GM12878 (cell line): ENCODE results near the gene PPP1R10. TPM values are rescaled to one million over a fixed set of nuclear protein-coding genes. Genes with fewer than 3 reads are reported as not detected.

Source experiments
- ATAC-seq: fragments of 200-7000 bp; cut with Tn5 transposase; 3 replicates; pipeline ENCODE4 v1.9.1; 2020; ENCODE audit warnings: mild to moderate bottlenecking, moderate library complexity
- BruUV-seq: library from RNA; stranded (reverse); fragments of 400-500 nt; replicated peaks from 2 replicates; lab custom pipeline; 2021; lab: Mats Ljungman, UMichigan
- CTCF ChIA-PET: fragments of 300-600 bp; sonication (Branson Sonifier 250); formaldehyde crosslinking; extraction: SDS; loops from one replicate; lab custom pipeline; 2021; ENCODE audit warnings: inconsistent platforms; lab: Yijun Ruan, JAX
- POLR2A ChIA-PET: fragments of 350-600 bp; formaldehyde crosslinking; extraction: SDS; loops from one replicate; lab custom pipeline; 2021; ENCODE audit warnings: inconsistent platforms; lab: Charles Lee
- RAD21 ChIA-PET: fragments of 300-600 bp; sonication (Branson Sonifier 250); formaldehyde crosslinking; loops from one replicate; lab custom pipeline; 2023; ENCODE audit warnings: antibody characterized with exemption; ENCODE audit not compliant: unreplicated experiment; lab: Charles Lee
- SMC1A ChIA-PET: fragments of 300-600 bp; sonication (Branson Sonifier 250); formaldehyde crosslinking; loops from one replicate; lab custom pipeline; 2023; ENCODE audit not compliant: unreplicated experiment, uncharacterized antibody; lab: Charles Lee
- DNase-seq: peaks from one replicate; pipeline ENCODE4 v3.0.0-alpha.2; 2011; ENCODE audit warnings: low read depth, low spot score
- FAIRE-seq: peaks from 3 replicates; lab custom pipeline; 2011; peaks lifted over from hg19 to GRCh38; lab: Jason Lieb, UNC
- H2AFZ ChIP-seq: 2 replicates; pipeline ENCODE4 v1.6.0; 2011; ENCODE audit warnings: low read depth, low read length, control low read depth; ENCODE audit not compliant: control insufficient read depth
- H3K27ac ChIP-seq: 2 replicates; pipeline ENCODE4 v1.5.1; 2011; ENCODE audit warnings: control low read depth; ENCODE audit not compliant: control insufficient read depth, insufficient read depth
- H3K27me3 ChIP-seq, 2 experiments: replicated peaks in 1 of 2; 2 replicates each; pipeline versions ENCODE4 v1.6.0 to v1.6.1; 2011; ENCODE audit warnings: low read length in 1 of 2; ENCODE audit not compliant: control insufficient read depth in 2 of 2, insufficient read depth in 2 of 2
- H3K36me3 ChIP-seq, 2 experiments: 2 replicates each; pipeline ENCODE4 v1.5.1; 2011; ENCODE audit warnings: low read length in 1 of 2; ENCODE audit not compliant: control insufficient read depth in 2 of 2, insufficient read depth in 2 of 2
- H3K4me1 ChIP-seq: 2 replicates; pipeline ENCODE4 v1.6.1; 2011; ENCODE audit warnings: mild to moderate bottlenecking, low read length, moderate library complexity, mixed read lengths; ENCODE audit not compliant: control insufficient read depth, insufficient read depth
- H3K4me2 ChIP-seq: 2 replicates; pipeline ENCODE4 v1.6.0; 2011; ENCODE audit warnings: control low read depth; ENCODE audit not compliant: control insufficient read depth, insufficient read depth
- H3K4me3 ChIP-seq: fragments of 200-600 bp; sonication (generic); 2 replicates; pipeline ENCODE4 v1.5.1; 2016
- H3K79me2 ChIP-seq: 2 replicates; pipeline ENCODE4 v1.6.0; 2011; ENCODE audit warnings: low read length; ENCODE audit not compliant: control insufficient read depth, insufficient read depth
- H3K9ac ChIP-seq: 2 replicates; pipeline ENCODE4 v1.8.0; 2011; ENCODE audit warnings: low read length, control low read depth, mixed read lengths; ENCODE audit not compliant: control insufficient read depth, insufficient read depth
- H3K9me3 ChIP-seq: replicated peaks from 3 replicates; pipeline ENCODE4 v1.5.1; 2011; ENCODE audit warnings: mild to moderate bottlenecking, low read length; ENCODE audit not compliant: control insufficient read depth, insufficient read depth
- H4K20me1 ChIP-seq: 2 replicates; pipeline ENCODE4 v1.6.0; 2011; ENCODE audit not compliant: control insufficient read depth, insufficient read depth
- CHD2 ChIP-seq: IDR thresholded peaks from 2 replicates; pipeline ENCODE4 v1.6.1; 2011; ENCODE audit warnings: low read depth, low read length, improper control_type of control experiment, borderline replicate concordance
- EP300 ChIP-seq, 2 experiments: fragments of 150-350 bp in 1 of 2; IDR thresholded peaks; 2 replicates each; pipeline ENCODE4 v1.6.1; 2011 to 2012; ENCODE audit warnings: low read depth in 2 of 2, low read length in 2 of 2, borderline replicate concordance in 1 of 2, improper control_type of control experiment in 1 of 2, inconsistent platforms in 1 of 2; ENCODE audit not compliant: control insufficient read depth in 1 of 2
- ETV6 ChIP-seq, 2 experiments: fragments of 450-650 bp in 1 of 2; IDR thresholded peaks in 1 of 2; conservative IDR thresholded peaks in 1 of 2; 2 replicates each; pipeline ENCODE4 v1.6.1; 2014; ENCODE audit warnings: antibody characterized with exemption in 1 of 2, borderline replicate concordance in 1 of 2, low read depth in 1 of 2, mild to moderate bottlenecking in 1 of 2, moderate library complexity in 1 of 2
- IRF4 ChIP-seq: IDR thresholded peaks from 2 replicates; pipeline ENCODE4 v1.6.1; 2011; ENCODE audit warnings: low read depth, low read length
- KDM1A ChIP-seq: fragments of 200-600 bp; sonication (generic); IDR thresholded peaks from 2 replicates; pipeline ENCODE4 v1.6.1; 2016; ENCODE audit warnings: borderline replicate concordance
- PAX8 ChIP-seq: fragments of 450-650 bp; IDR thresholded peaks from 2 replicates; pipeline ENCODE4 v1.6.1; 2017; ENCODE audit warnings: mild to moderate bottlenecking, moderate library complexity
- POLR2AphosphoS2 ChIP-seq: IDR thresholded peaks from 2 replicates; pipeline ENCODE4 v1.6.1; 2011; ENCODE audit warnings: low read depth, mild to moderate bottlenecking, low read length, improper control_type of control experiment, moderate library complexity
- SRF ChIP-seq, 2 experiments: IDR thresholded peaks; 2 replicates each; pipeline ENCODE4 v1.6.1; 2011; ENCODE audit warnings: low read depth in 2 of 2, low read length in 2 of 2, mild to moderate bottlenecking in 1 of 2, moderate library complexity in 1 of 2
- SUPT20H ChIP-seq: IDR thresholded peaks from 2 replicates; pipeline ENCODE4 v1.6.1; 2011; ENCODE audit warnings: low read depth, mild to moderate bottlenecking, low read length, moderate library complexity, borderline replicate concordance; ENCODE audit not compliant: control insufficient read depth
- TBL1XR1 ChIP-seq: IDR thresholded peaks from 2 replicates; pipeline ENCODE4 v1.6.1; 2012; ENCODE audit warnings: low read depth, low read length, improper control_type of control experiment
- YY1 ChIP-seq: IDR thresholded peaks from 2 replicates; pipeline ENCODE4 v1.6.1; 2011; ENCODE audit warnings: low read depth, mild to moderate bottlenecking, low read length
- ZZZ3 ChIP-seq: IDR thresholded peaks from 2 replicates; pipeline ENCODE4 v1.6.1; 2011; ENCODE audit warnings: low read depth; ENCODE audit not compliant: control insufficient read depth, insufficient read length
- WGBS: methylation state at CpG from one replicate; pipeline ENCODE4 v1.1.6; 2016; ENCODE audit warnings: low lambda C conversion rate; ENCODE audit not compliant: insufficient replicate concordance, insufficient coverage; ENCODE audit errors: missing lambda C conversion rate; 5-methylcytosine and 5-hydroxymethylcytosine counted together
- in situ Hi-C: fragments of 300-500 bp; cut with MboI; formaldehyde crosslinking; loops from 9 replicates; pipeline ENCODE4 v1.14.3; 2018; ENCODE audit warnings: mixed read lengths
- intact Hi-C: fragments of 100-400 bp; cut with micrococcal nuclease; formaldehyde crosslinking; loops from one replicate; pipeline ENCODE4 v1.14.2; 2022; ENCODE audit not compliant: unreplicated experiment
- polyA plus RNA-seq, 11 experiments: library from polyadenylated mRNA; depleted of rRNA in 4 of 11; unstranded in 6 of 11; stranded (reverse) in 5 of 11; fragments of >200 nt; fragmentation: Nextera tagmentation in 4 of 11; fragmentation: Illumina TruSeq in 1 of 11; extraction: Ambion mirVana in 4 of 11; extraction: Trizol in 1 of 11; gene quantifications; 1 replicate in 1 of 11; 2 replicates in 10 of 11; pipeline versions ENCODE4 v1.2.1 to v1.2.3, GENCODE V29; 2011 to 2016; ENCODE audit warnings: inconsistent platforms in 2 of 11, missing spikeins in 2 of 11, low read depth in 1 of 11
- total RNA-seq, 4 experiments: library from RNA; depleted of rRNA in 3 of 4; stranded (reverse); fragments of >200 nt in 3 of 4; fragmentation: Illumina TruSeq in 1 of 4; extraction: Trizol in 1 of 4; gene quantifications; 2 replicates each; pipeline versions ENCODE4 v1.2.1 to v1.2.3, GENCODE V29; 2013 to 2021
- TF ChIP-seq, protein P1 (sequence below): fragments of 450-650 bp; IDR thresholded peaks from 2 replicates; pipeline ENCODE4 v1.6.1; 2017; ENCODE audit warnings: mild to moderate bottlenecking, low read depth, inconsistent platforms; ENCODE audit not compliant: poor library complexity, severe bottlenecking

The PPP1R10 gene
- total and polyA plus RNA-seq, 10 of the 15 experiments (the other 5 are each of a cell fraction or from before 2014, with no cell fraction given), result 11.3 to 83.8 (median 41.2) TPM

DNA sequence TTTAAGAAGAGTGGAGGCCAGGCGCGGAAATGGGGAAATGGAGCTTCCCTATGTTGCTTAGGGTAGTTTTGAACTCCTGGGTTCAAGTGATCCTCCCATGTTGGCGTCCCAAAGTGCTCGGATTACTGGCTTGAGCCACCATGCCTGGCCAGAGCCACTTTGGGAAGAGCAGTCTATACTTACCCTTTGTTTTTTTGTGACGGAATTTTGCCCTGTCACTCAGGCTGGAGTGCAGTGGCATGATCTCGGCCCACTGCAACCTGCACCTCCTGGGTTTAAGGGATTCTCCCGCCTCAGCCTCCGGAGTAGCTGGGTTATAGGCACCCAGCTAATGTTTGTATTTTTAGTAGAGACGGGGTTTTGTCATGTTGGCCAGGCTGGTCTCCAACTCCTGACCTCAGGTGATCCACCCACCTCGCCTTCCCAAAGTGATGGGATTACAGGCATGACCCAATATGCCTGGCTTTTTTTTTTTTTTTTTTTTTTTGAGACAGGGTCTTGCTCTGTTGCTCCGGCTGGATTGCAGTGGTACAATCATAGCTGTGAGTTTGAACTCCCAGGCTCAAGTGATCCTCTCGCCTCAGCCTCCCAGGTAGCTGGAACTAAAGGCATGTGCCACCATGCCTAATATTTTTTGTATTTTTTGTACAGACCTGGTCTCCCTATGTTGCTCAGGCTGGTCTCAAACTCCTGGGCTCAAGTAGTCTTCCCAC, 18.0 kb downstream of the PPP1R10 start:
- RAD21 ChIA-PET, result interaction anchor here (0.7 to 3.7 kb wide), 6 partner anchors 16 to 488 kb away, joined by 3 to 22 read pairs (median 3); partner anchors contain the start of gene ABCF1
- POLR2A ChIA-PET, result interaction anchor here (0.7 to 2.5 kb wide), 7 partner anchors 11 to 54 kb away, joined by 3 to 10 read pairs (median 4); no protein-coding TSS in a partner anchor
- 89% methylated on average over 11 of the region's 12 CpGs for WGBS
- Histone ChIP-seq H3K27ac (no peak overlapping the region), H3K36me3 (peaks cover 15 to 22% of the 10 kb centered on the region in 2 experiments; a peak in 3 of 4 replicates), H3K4me1 (no peaks in the 10 kb centered on the region; the same call in 1 of the 2 replicates), H3K27me3 (no peaks in the 10 kb centered on the region), H2AFZ (no peak overlapping the region), H3K79me2 (no peaks in the 10 kb centered on the region), H4K20me1 (peaks cover 3% of the 10 kb centered on the region; the same call in 1 of the 2 replicates), H3K9me3 (no peaks in the 10 kb centered on the region), H3K9ac (no peak overlapping the region), H3K4me3 (no peak overlapping the region), H3K4me2 (no peak overlapping the region)
- FAIRE-seq (no peak), ATAC-seq (no peak), DNase-seq (no peak)
- in situ Hi-C loops (loop anchor here (5.0 kb wide), 1 partner anchor 117 kb away; no protein-coding TSS in a partner anchor), intact Hi-C loops (no loop called here)
- no peak for TF ChIP-seq YY1
- no peak for TF ChIP-seq PAX8
- TF ChIP-seq TBL1XR1, result no peak
- no peak for TF ChIP-seq SRF (IDR thresholded peaks at IDR 0.05; ENCODE audit: low read depth in 2 of 2, low read length in 2 of 2)
- TF ChIP-seq ETV6 (conservative IDR thresholded peaks at IDR 0.05 in 1 of 2, IDR thresholded peaks at IDR 0.05 in 1 of 2; ENCODE audit: borderline replicate concordance in 1 of 2, low read depth in 1 of 2), result no peak
- TF ChIP-seq IRF4, result no peak
- no peak for TF ChIP-seq CHD2
- TF ChIP-seq, protein P1, sequence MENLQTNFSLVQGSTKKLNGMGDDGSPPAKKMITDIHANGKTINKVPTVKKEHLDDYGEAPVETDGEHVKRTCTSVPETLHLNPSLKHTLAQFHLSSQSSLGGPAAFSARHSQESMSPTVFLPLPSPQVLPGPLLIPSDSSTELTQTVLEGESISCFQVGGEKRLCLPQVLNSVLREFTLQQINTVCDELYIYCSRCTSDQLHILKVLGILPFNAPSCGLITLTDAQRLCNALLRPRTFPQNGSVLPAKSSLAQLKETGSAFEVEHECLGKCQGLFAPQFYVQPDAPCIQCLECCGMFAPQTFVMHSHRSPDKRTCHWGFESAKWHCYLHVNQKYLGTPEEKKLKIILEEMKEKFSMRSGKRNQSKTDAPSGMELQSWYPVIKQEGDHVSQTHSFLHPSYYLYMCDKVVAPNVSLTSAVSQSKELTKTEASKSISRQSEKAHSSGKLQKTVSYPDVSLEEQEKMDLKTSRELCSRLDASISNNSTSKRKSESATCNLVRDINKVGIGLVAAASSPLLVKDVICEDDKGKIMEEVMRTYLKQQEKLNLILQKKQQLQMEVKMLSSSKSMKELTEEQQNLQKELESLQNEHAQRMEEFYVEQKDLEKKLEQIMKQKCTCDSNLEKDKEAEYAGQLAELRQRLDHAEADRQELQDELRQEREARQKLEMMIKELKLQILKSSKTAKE, result no peak
- TF ChIP-seq KDM1A, result no peak
- no peak for TF ChIP-seq SUPT20H
- TF ChIP-seq EP300 (IDR thresholded peaks at IDR 0.05; ENCODE audit: borderline replicate concordance in 1 of 2, control insufficient read depth in 1 of 2, low read depth in 2 of 2, low read length in 2 of 2), result no peak
- no peak for TF ChIP-seq POLR2AphosphoS2
- TF ChIP-seq ZZZ3, result no peak
- CTCF ChIA-PET, result interaction anchor here (0.8 to 10.3 kb wide), 12 partner anchors 8 to 146 kb away, joined by 3 to 188 read pairs (median 12); no protein-coding TSS in a partner anchor
- no TSS peak for BruUV-seq
- SMC1A ChIA-PET, result interaction anchor here (0.7 to 3.5 kb wide), 7 partner anchors 14 to 132 kb away, joined by 4 to 50 read pairs (median 10); partner anchors contain the start of gene ABCF1
